Esophagus squamous epithelium (tissue), 4 donors: ENCODE results near the gene RADIL.

ENCODE experiments used
- CTCF ChIP-seq, 6 experiments: fragments of 450-650 bp in 4 of 6; fragments of 200-600 bp in 2 of 6; sonication (generic) in 2 of 6; IDR thresholded peaks; one replicate each; pipeline ENCODE4 v1.5.1; 2016 to 2019; ENCODE audit warnings: antibody characterized with exemption in 6 of 6, mild to moderate bottlenecking in 4 of 6, moderate library complexity in 4 of 6
- POLR2A ChIP-seq, 4 donors: fragments of 450-650 bp; IDR thresholded peaks; one replicate each; pipeline ENCODE4 v1.6.1; 2017; ENCODE audit warnings: antibody characterized with exemption in 4 of 4, mild to moderate bottlenecking in 4 of 4, moderate library complexity in 3 of 4

GRCh38 chr7:4783762-4784351 is 99.7 kb downstream of the RADIL start:
- TF ChIP-seq POLR2A (IDR thresholded peaks at IDR 0.05) (no peak), CTCF (IDR thresholded peaks at IDR 0.05) (no peak)
